ENCODE results near the gene TACC3. TPM values are rescaled to one million over a fixed set of nuclear protein-coding genes. Genes with fewer than 3 reads are reported as not detected.

TACC3 gene
- total RNA-seq, 3 donors from 2014 or later = 4.1 to 7.8 (median 4.9) TPM

DNA sequence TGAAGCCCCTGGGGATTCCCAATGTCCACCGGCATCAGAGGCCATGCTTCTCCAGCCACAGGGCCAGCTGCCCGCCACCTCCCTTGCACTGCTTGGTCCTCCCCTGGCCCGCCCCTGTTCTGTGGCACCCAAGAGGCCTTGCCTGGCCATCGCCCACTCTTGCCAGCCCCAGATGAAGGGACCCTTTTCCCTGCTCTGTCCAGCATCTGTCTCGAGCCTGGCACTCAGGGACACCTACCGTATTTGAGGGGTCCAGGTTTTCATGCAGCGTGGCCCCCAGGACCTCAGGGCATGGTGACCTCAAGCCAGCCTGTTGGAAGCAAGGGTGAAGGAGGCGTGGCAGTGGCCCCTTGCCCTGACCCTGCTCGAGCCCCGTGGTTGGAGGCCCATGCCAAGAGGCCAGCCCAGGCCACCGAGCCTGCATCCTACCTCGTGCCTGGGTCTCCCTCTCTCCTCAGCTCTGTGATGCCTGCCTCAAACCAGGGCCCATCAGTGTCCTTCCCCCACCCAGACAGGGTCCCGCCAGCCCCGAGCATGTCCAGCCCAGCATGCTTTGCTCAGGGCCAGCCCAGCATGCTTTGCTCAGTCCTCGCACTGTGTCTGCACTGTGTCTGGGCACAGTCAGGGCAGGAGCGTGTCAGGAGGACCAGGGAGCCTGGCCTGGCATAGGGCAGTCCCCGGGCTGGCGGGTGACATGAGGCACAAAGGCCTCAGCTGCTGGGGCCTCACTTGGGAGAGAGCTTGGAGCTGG is 57.5 kb downstream of the TACC3 start:
- no peak overlapping the region for H3K4me3 ChIP-seq
- no peak overlapping the region for H3K27ac ChIP-seq
- no peaks in the 10 kb centered on the region for H3K9me3 ChIP-seq
- no peaks in the 10 kb centered on the region for H3K4me1 ChIP-seq
- intact Hi-C loops (cut with DNase I; ENCODE audit: low total_unique reads) = no loop called here
- H3K36me3 ChIP-seq = no peaks in the 10 kb centered on the region
- no peak for DNase-seq (ENCODE audit: low spot score in 2 of 2)
- no peaks in the 10 kb centered on the region for H3K27me3 ChIP-seq
- no peak for TF ChIP-seq POLR2A (IDR thresholded peaks at IDR 0.05)
- TF ChIP-seq, protein P1, sequence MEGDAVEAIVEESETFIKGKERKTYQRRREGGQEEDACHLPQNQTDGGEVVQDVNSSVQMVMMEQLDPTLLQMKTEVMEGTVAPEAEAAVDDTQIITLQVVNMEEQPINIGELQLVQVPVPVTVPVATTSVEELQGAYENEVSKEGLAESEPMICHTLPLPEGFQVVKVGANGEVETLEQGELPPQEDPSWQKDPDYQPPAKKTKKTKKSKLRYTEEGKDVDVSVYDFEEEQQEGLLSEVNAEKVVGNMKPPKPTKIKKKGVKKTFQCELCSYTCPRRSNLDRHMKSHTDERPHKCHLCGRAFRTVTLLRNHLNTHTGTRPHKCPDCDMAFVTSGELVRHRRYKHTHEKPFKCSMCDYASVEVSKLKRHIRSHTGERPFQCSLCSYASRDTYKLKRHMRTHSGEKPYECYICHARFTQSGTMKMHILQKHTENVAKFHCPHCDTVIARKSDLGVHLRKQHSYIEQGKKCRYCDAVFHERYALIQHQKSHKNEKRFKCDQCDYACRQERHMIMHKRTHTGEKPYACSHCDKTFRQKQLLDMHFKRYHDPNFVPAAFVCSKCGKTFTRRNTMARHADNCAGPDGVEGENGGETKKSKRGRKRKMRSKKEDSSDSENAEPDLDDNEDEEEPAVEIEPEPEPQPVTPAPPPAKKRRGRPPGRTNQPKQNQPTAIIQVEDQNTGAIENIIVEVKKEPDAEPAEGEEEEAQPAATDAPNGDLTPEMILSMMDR (IDR thresholded peaks at IDR 0.05) = no peak
- no peak for TF ChIP-seq POLR2AphosphoS5 (IDR thresholded peaks at IDR 0.05)

DNA sequence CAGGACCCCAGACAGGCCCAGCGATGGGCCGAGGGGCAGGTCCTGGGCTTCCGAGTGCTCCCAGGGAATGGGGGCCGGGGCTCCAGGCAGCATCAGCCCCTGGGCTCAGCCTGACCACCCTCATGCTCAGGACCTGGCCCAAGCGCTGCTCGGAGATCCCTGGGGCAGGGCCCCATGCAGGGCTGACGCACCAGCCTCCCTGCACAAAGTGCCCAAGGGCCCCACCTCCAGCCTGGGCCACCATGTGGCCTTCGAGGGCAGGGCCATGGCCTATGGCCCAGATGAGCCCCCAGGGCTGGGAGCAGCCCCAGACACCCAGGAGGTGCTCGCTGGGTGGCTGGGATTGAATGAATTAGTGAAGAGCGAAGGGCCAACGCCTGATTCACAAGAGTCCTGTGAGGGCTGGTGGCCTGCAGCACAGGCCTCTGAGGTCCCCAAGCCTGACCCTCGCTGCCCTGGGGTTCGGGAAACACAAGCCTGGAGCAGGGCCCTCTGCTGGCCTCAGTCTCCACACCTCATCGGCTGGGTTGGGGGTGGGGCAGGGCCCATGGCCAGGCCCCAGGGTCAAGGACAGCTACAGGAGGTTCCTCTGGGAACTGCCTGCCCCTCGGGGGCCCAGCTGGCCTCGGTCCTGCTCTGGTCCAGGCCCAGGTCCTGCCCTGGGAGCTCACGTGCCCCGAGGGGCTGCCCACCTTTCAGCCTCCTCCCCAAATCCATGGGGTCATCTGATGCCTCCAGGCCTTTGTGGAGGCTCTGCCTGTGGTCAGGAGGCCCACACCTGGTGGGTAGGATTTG is 58.5 kb downstream of the TACC3 start:
- no peak for DNase-seq (ENCODE audit: low spot score in 2 of 2)
- no peak overlapping the region for H3K27ac ChIP-seq
- no peaks in the 10 kb centered on the region for H3K36me3 ChIP-seq
- intact Hi-C loops (cut with DNase I; ENCODE audit: low total_unique reads) = no loop called here
- no peak for TF ChIP-seq POLR2AphosphoS5 (IDR thresholded peaks at IDR 0.05)
- TF ChIP-seq, protein P1 (IDR thresholded peaks at IDR 0.05) = no peak
- TF ChIP-seq POLR2A (IDR thresholded peaks at IDR 0.05) = no peak
- no peak overlapping the region for H3K4me3 ChIP-seq
- no peaks in the 10 kb centered on the region for H3K27me3 ChIP-seq
- H3K9me3 ChIP-seq = no peaks in the 10 kb centered on the region
- no peaks in the 10 kb centered on the region for H3K4me1 ChIP-seq

DNA sequence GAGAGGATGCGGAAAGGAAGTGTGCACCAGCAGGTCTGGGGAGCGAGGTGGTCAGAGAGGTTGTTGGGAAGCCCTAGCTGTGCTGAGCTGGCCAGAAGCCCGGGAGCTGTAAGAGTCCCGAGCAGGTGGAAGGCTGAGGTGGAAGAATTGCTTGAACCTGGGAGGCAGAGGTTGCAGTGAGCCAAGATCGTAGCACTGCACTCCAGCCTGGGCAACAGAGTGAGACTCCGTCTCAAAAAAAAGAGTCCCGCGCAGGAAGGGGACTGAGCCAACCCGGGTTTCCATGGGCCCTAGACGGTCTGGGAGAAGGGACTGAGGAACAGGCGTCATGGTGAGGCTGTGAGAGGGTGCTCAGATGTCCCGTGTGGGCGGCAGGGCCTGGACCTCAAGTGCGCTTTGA is 59.1 kb downstream of the TACC3 start:
- Histone ChIP-seq H3K27ac (no peak overlapping the region), H3K4me3 (no peak overlapping the region), H3K36me3 (no peaks in the 10 kb centered on the region), H3K27me3 (no peaks in the 10 kb centered on the region), H3K4me1 (no peaks in the 10 kb centered on the region), H3K9me3 (no peaks in the 10 kb centered on the region)
- TF ChIP-seq POLR2AphosphoS5 (IDR thresholded peaks at IDR 0.05) (no peak), POLR2A (IDR thresholded peaks at IDR 0.05) (no peak)
- TF ChIP-seq, protein P1 (IDR thresholded peaks at IDR 0.05) = no peak
- intact Hi-C loops (cut with DNase I; ENCODE audit: low total_unique reads) = no loop called here
- DNase-seq (ENCODE audit: low spot score in 2 of 2) = no peak

DNA sequence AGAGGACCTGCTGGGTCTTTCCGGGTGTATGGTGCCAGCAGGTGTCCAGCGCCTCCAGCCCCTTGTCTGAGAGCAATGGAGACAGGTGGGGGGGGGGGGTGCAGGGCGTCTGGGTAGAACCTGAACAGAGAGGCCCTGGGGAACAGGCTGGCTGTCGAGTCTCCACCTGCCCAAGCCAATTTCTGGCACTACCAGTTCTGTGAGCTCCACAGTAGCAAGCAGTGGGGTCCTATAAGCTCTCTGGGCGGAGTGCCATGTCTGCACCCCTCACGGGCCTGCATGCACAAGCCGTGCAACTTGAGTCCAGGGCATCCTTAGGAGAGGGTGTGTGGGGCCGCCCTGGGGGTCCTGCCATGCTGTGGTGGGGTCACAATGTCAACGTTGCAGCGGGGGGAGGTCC is 61.7 kb downstream of the TACC3 start:
- H3K4me3 ChIP-seq = no peak overlapping the region
- TF ChIP-seq, protein P1 (IDR thresholded peaks at IDR 0.05) = no peak
- TF ChIP-seq POLR2A (IDR thresholded peaks at IDR 0.05) = no peak
- TF ChIP-seq POLR2AphosphoS5 (IDR thresholded peaks at IDR 0.05) = no peak
- H3K9me3 ChIP-seq = no peaks in the 10 kb centered on the region
- no peaks in the 10 kb centered on the region for H3K36me3 ChIP-seq
- DNase-seq (ENCODE audit: low spot score in 2 of 2) = no peak
- intact Hi-C loops (cut with DNase I; ENCODE audit: low total_unique reads) = no loop called here
- H3K4me1 ChIP-seq = no peaks in the 10 kb centered on the region
- H3K27ac ChIP-seq = no peak overlapping the region
- no peaks in the 10 kb centered on the region for H3K27me3 ChIP-seq

DNA sequence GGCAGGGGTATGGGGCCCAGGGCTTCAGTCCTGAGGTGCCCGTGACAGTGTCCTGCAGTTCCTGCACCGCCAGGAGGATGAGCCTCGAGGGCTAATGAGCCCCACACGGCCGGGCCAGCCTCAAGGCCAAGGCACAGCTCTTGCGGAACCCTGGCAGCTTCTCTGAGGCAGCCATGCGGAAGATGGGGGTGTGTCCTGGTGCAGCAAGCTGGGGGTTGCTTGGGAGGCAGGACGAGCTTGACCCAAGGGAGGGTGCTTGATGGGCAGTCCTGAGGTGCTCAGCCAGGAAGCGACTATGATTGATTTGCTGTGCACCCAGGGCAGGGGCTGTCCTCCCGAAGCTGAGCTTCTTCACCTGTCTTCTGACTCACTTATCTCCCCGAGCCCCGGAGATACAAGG is 62.6 kb downstream of the TACC3 start:
- Histone ChIP-seq H3K4me1 (no peaks in the 10 kb centered on the region), H3K36me3 (no peaks in the 10 kb centered on the region), H3K27ac (no peak overlapping the region), H3K27me3 (no peaks in the 10 kb centered on the region), H3K4me3 (no peak overlapping the region), H3K9me3 (no peaks in the 10 kb centered on the region)
- DNase-seq (ENCODE audit: low spot score in 2 of 2) = no peak
- intact Hi-C loops (cut with DNase I; ENCODE audit: low total_unique reads) = no loop called here
- no peak for TF ChIP-seq POLR2A (IDR thresholded peaks at IDR 0.05)
- no peak for TF ChIP-seq POLR2AphosphoS5 (IDR thresholded peaks at IDR 0.05)
- TF ChIP-seq, protein P1 (IDR thresholded peaks at IDR 0.05) = no peak
